HEK293 (cell line): ENCODE measurements around the gene NOS1AP.

Source experiments
- CTCF ChIA-PET: fragments of 350-600 bp; formaldehyde crosslinking; extraction: SDS; loops from one replicate; lab custom pipeline; 2021; ENCODE audit warnings: antibody characterized with exemption; lab: Yijun Ruan, JAX
- POLR2A ChIA-PET: fragments of 300-600 bp; formaldehyde crosslinking; extraction: SDS; loops from one replicate; lab custom pipeline; 2020; ENCODE audit warnings: antibody characterized with exemption, inconsistent platforms; lab: Yijun Ruan, JAX
- H3K27ac ChIP-seq: fragments of 200-500 bp; sonication (Bioruptor generic); 2 replicates; pipeline ENCODE4 v1.5.1; 2014; ENCODE audit warnings: low read depth, low read length, control low read depth, inconsistent platforms; ENCODE audit errors: extremely low read depth
- H3K36me3 ChIP-seq, 2 experiments: fragments of 200-500 bp in 1 of 2; sonication (Bioruptor generic) in 1 of 2; 1 replicate in 1 of 2; 2 replicates in 1 of 2; pipeline ENCODE4 v1.5.1; 2014 to 2017; ENCODE audit warnings: inconsistent platforms in 2 of 2, low read length in 2 of 2; ENCODE audit not compliant: control insufficient read depth in 2 of 2, insufficient read depth in 1 of 2
- H3K4me1 ChIP-seq: fragments of 200-500 bp; sonication (Bioruptor generic); 2 replicates; pipeline ENCODE4 v1.5.1; 2014; ENCODE audit warnings: mild to moderate bottlenecking, low read length, inconsistent platforms; ENCODE audit not compliant: control insufficient read depth, insufficient read depth
- H3K4me3 ChIP-seq: 2 replicates; pipeline ENCODE4 v1.5.1; 2011; ENCODE audit warnings: low read depth, mild to moderate bottlenecking, control low read depth, low read length, moderate library complexity
- H3K9me3 ChIP-seq: fragments of 200-500 bp; sonication (Bioruptor generic); 2 replicates; pipeline ENCODE4 v1.5.1; 2014; ENCODE audit warnings: low read depth, low read length, inconsistent platforms; ENCODE audit not compliant: control insufficient read depth, insufficient read depth
- GFI1B ChIP-seq: fragments of 450-650 bp; formaldehyde crosslinking; IDR thresholded peaks from 2 replicates; pipeline ENCODE4 v1.5.1; 2016; ENCODE audit warnings: missing biosample characterization, missing genetic modification characterization
- HOXA7 ChIP-seq: sonication (generic); formaldehyde crosslinking; IDR thresholded peaks from 2 replicates; pipeline ENCODE4 v1.8.1; 2022; ENCODE audit warnings: missing genetic modification reagents, borderline replicate concordance
- HOXD13 ChIP-seq: sonication (generic); formaldehyde crosslinking; IDR thresholded peaks from 2 replicates; pipeline ENCODE4 v1.8.0; 2022; ENCODE audit warnings: missing genetic modification reagents, borderline replicate concordance
- KLF8 ChIP-seq: fragments of 450-650 bp; formaldehyde crosslinking; IDR thresholded peaks from 2 replicates; pipeline ENCODE4 v1.5.1; 2016; ENCODE audit warnings: missing biosample characterization, missing genetic modification characterization
- ZFHX2 ChIP-seq: fragments of 450-650 bp; formaldehyde crosslinking; conservative IDR thresholded peaks from 2 replicates; pipeline ENCODE4 v1.5.1; 2016; ENCODE audit warnings: missing biosample characterization, missing genetic modification characterization
- ZIC2 ChIP-seq: fragments of 450-650 bp; formaldehyde crosslinking; IDR thresholded peaks from 2 replicates; pipeline ENCODE4 v1.5.1; 2016; ENCODE audit warnings: missing biosample characterization, missing genetic modification characterization
- ZNF112 ChIP-seq: fragments of 450-650 bp; formaldehyde crosslinking; IDR thresholded peaks from 2 replicates; pipeline ENCODE4 v1.5.0; 2017; ENCODE audit warnings: missing biosample characterization, missing genetic modification characterization
- ZNF174 ChIP-seq: fragments of 450-650 bp; formaldehyde crosslinking; IDR thresholded peaks from 2 replicates; pipeline ENCODE4 v1.5.0; 2017; ENCODE audit warnings: missing biosample characterization, mild to moderate bottlenecking, missing genetic modification characterization
- ZNF175 ChIP-seq: fragments of 450-650 bp; formaldehyde crosslinking; IDR thresholded peaks from 2 replicates; pipeline ENCODE4 v1.5.1; 2016; ENCODE audit warnings: missing biosample characterization, missing genetic modification characterization
- ZNF26 ChIP-seq: fragments of 450-650 bp; formaldehyde crosslinking; IDR thresholded peaks from 2 replicates; pipeline ENCODE4 v1.5.1; 2016; ENCODE audit warnings: missing biosample characterization, missing genetic modification characterization
- ZNF311 ChIP-seq: fragments of 450-650 bp; formaldehyde crosslinking; IDR thresholded peaks from 2 replicates; pipeline ENCODE4 v1.5.1; 2017; ENCODE audit warnings: missing biosample characterization, missing genetic modification characterization, borderline replicate concordance
- ZNF555 ChIP-seq: fragments of 450-650 bp; formaldehyde crosslinking; conservative IDR thresholded peaks from 2 replicates; pipeline ENCODE4 v1.5.1; 2017; ENCODE audit warnings: missing biosample characterization, mild to moderate bottlenecking, missing genetic modification characterization, inconsistent platforms
- ZNF692 ChIP-seq: fragments of 450-650 bp; formaldehyde crosslinking; IDR thresholded peaks from 2 replicates; pipeline ENCODE4 v1.5.1; 2016; ENCODE audit warnings: missing biosample characterization, missing genetic modification characterization
- TF ChIP-seq, protein P1 (sequence below): fragments of 450-650 bp; formaldehyde crosslinking; IDR thresholded peaks from 2 replicates; pipeline ENCODE4; 2016; ENCODE audit warnings: missing biosample characterization, missing genetic modification characterization
- TF ChIP-seq, protein P2 (sequence below): fragments of 450-650 bp; formaldehyde crosslinking; IDR thresholded peaks from 2 replicates; pipeline ENCODE4 v1.5.1; 2016; ENCODE audit warnings: missing biosample characterization, missing genetic modification characterization
- TF ChIP-seq, protein P3 (sequence below): fragments of 450-650 bp; formaldehyde crosslinking; IDR thresholded peaks from 2 replicates; pipeline ENCODE4 v1.5.1; 2016; ENCODE audit warnings: missing biosample characterization, missing genetic modification characterization

NOS1AP gene

GRCh38 chr1:162137179-162137960 is 67.9 kb downstream of the NOS1AP start:
- TF ChIP-seq GFI1B (no peak), ZFHX2 (tag by site-specific recombination) (no peak), ZNF174 (tag by site-specific recombination) (no peak), ZNF555 (tag by site-specific recombination) (no peak), HOXA7 (CRISPR knock-in tag) (no peak), HOXD13 (CRISPR knock-in tag) (no peak), ZNF175 (tag by site-specific recombination) (no peak), ZNF26 (tag by site-specific recombination) (no peak), ZNF112 (tag by site-specific recombination) (no peak), ZNF311 (tag by site-specific recombination) (no peak), ZIC2 (tag by site-specific recombination) (no peak), ZNF692 (no peak), KLF8 (tag by site-specific recombination) (no peak)
- TF ChIP-seq, protein P1, sequence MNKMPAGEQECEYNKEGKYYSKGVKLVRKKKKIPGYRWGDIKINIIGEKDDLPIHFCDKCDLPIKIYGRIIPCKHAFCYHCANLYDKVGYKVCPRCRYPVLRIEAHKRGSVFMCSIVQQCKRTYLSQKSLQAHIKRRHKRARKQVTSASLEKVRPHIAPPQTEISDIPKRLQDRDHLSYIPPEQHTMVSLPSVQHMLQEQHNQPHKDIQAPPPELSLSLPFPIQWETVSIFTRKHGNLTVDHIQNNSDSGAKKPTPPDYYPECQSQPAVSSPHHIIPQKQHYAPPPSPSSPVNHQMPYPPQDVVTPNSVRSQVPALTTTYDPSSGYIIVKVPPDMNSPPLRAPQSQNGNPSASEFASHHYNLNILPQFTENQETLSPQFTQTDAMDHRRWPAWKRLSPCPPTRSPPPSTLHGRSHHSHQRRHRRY (tag by site-specific recombination): no peak
- TF ChIP-seq, protein P2, sequence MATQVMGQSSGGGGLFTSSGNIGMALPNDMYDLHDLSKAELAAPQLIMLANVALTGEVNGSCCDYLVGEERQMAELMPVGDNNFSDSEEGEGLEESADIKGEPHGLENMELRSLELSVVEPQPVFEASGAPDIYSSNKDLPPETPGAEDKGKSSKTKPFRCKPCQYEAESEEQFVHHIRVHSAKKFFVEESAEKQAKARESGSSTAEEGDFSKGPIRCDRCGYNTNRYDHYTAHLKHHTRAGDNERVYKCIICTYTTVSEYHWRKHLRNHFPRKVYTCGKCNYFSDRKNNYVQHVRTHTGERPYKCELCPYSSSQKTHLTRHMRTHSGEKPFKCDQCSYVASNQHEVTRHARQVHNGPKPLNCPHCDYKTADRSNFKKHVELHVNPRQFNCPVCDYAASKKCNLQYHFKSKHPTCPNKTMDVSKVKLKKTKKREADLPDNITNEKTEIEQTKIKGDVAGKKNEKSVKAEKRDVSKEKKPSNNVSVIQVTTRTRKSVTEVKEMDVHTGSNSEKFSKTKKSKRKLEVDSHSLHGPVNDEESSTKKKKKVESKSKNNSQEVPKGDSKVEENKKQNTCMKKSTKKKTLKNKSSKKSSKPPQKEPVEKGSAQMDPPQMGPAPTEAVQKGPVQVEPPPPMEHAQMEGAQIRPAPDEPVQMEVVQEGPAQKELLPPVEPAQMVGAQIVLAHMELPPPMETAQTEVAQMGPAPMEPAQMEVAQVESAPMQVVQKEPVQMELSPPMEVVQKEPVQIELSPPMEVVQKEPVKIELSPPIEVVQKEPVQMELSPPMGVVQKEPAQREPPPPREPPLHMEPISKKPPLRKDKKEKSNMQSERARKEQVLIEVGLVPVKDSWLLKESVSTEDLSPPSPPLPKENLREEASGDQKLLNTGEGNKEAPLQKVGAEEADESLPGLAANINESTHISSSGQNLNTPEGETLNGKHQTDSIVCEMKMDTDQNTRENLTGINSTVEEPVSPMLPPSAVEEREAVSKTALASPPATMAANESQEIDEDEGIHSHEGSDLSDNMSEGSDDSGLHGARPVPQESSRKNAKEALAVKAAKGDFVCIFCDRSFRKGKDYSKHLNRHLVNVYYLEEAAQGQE: no peak
- TF ChIP-seq, protein P3, sequence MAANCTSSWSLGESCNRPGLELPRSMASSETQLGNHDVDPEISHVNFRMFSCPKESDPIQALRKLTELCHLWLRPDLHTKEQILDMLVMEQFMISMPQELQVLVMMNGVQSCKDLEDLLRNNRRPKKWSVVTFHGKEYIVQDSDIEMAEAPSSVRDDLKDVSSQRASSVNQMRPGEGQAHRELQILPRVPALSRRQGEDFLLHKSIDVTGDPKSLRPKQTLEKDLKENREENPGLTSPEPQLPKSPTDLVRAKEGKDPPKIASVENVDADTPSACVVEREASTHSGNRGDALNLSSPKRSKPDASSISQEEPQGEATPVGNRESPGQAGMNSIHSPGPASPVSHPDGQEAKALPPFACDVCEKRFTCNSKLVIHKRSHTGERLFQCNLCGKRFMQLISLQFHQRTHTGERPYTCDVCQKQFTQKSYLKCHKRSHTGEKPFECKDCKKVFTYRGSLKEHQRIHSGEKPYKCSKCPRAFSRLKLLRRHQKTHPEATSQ: no peak
- Histone ChIP-seq H3K36me3 (no peaks in the 10 kb centered on the region), H3K27ac (no peak overlapping the region), H3K4me3 (no peak overlapping the region), H3K9me3 (no peaks in the 10 kb centered on the region), H3K4me1 (peaks cover 12% of the 10 kb centered on the region)
- ChIA-PET CTCF (interaction anchor here (0.7 to 1.8 kb wide), 2 partner anchors 21 to 113 kb away, joined by 3 to 5 read pairs; no protein-coding TSS in a partner anchor), POLR2A (interaction anchor here (0.6 to 1.3 kb wide), 3 partner anchors 9 to 131 kb away, joined by 3 to 5 read pairs (median 3); no protein-coding TSS in a partner anchor)
